ENCODE results near the gene SLC51A. TPM values are rescaled to one million over a fixed set of nuclear protein-coding genes. Genes with fewer than 3 reads are reported as not detected.
"Not testable (repeated sequence)": the region's sequence is repeated elsewhere in the genome, so short reads cannot be mapped to it uniquely, and the experiment has no call there.

SLC51A gene
- total RNA-seq, 2 experiments from 2014 or later: not detected

DNA sequence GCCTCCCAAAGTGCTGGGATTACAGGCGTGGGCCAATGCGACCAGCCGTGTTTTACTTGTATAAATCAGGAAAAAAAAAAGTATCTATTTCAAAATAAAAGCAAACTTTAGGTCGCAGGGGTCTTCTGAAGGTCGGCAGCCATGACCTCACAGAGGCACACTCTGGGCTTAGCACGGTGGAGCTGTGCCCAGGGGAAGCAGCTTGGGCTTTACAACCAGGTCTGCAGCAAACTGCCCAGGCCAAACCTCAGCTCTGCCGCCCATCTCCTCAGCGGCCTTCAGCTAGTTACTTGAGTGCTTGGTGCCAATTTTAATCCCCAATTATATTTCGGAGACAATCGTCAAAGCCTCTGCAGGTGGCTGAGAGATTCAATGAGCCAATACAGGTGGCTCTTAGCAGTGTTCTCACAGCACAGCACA, 35.2 kb upstream of the SLC51A start:
- no peaks in the 10 kb centered on the region for H4K20me1 ChIP-seq (ENCODE audit: insufficient read depth, low read length)
- ChIA-PET CTCF (ENCODE audit: unreplicated experiment) (no interaction called here), POLR2A (interaction anchor here (0.7 to 3.1 kb wide), 2 partner anchors 69 to 108 kb away, joined by 4 to 11 read pairs; no protein-coding TSS in a partner anchor)
- H3K79me2 ChIP-seq (ENCODE audit: insufficient read depth, low read depth, low read length): no peaks in the 10 kb centered on the region
- peak overlapping the region; percentile 34; the same call in 1 of the 2 replicates for H2AFZ ChIP-seq (ENCODE audit: low read length)
- BruUV-seq (replicated peaks): no TSS peak
- no peaks in the 10 kb centered on the region for H3K9me3 ChIP-seq (ENCODE audit: low read length)
- no peaks in the 10 kb centered on the region for H3K9me2 ChIP-seq (ENCODE audit: insufficient read depth, low read length)
- no peak overlapping the region for H3K4me2 ChIP-seq (ENCODE audit: low read length)
- no peaks in the 10 kb centered on the region for H3K36me3 ChIP-seq (ENCODE audit: insufficient read depth, low read length)
- peaks cover 21% of the 10 kb centered on the region for H3K4me1 ChIP-seq (ENCODE audit: insufficient read depth, low read length, poor library complexity, severe bottlenecking)
- intact Hi-C loops (cut with micrococcal nuclease; ENCODE audit: unreplicated experiment): no loop called here
- no peak overlapping the region for H3K4me3 ChIP-seq (ENCODE audit: low read depth, low read length, poor library complexity, severe bottlenecking)
- H3K27ac ChIP-seq (ENCODE audit: low read depth, low read length, poor library complexity, severe bottlenecking): no peak overlapping the region
- no peak for DNase-seq (ENCODE audit: low spot score)
- TF ChIP-seq EZH2phosphoT487 (IDR thresholded peaks at IDR 0.05; ENCODE audit: borderline replicate concordance, low read depth, low read length) (no peak), CTCF (conservative IDR thresholded peaks at IDR 0.05; ENCODE audit: low read length) (no peak)

GRCh38 chr3:196184169-196184432, 32.2 kb upstream of the SLC51A start:
- H3K79me2 ChIP-seq (ENCODE audit: insufficient read depth, low read depth, low read length); H3K9me2 ChIP-seq (ENCODE audit: insufficient read depth, low read length); POLR2A ChIA-PET; H3K4me2 ChIP-seq (ENCODE audit: low read length); H3K4me3 ChIP-seq (ENCODE audit: low read depth, low read length, poor library complexity, severe bottlenecking); DNase-seq (ENCODE audit: low spot score); H3K27ac ChIP-seq (ENCODE audit: low read depth, low read length, poor library complexity, severe bottlenecking); H4K20me1 ChIP-seq (ENCODE audit: insufficient read depth, low read length); H3K9me3 ChIP-seq (ENCODE audit: low read length); intact Hi-C loops (cut with micrococcal nuclease; ENCODE audit: unreplicated experiment); BruUV-seq (replicated peaks); H3K36me3 ChIP-seq (ENCODE audit: insufficient read depth, low read length); CTCF ChIA-PET (ENCODE audit: unreplicated experiment); H2AFZ ChIP-seq (ENCODE audit: low read length): not testable (repeated sequence)
- H3K4me1 ChIP-seq (ENCODE audit: insufficient read depth, low read length, poor library complexity, severe bottlenecking): peaks cover 33% of the 10 kb centered on the region

- Histone ChIP-seq H3K27ac (ENCODE audit: low read depth, low read length, poor library complexity, severe bottlenecking) (no peak overlapping the region), H3K9me3 (ENCODE audit: low read length) (no peaks in the 10 kb centered on the region), H3K79me2 (ENCODE audit: insufficient read depth, low read depth, low read length) (no peaks in the 10 kb centered on the region), H3K9me2 (ENCODE audit: insufficient read depth, low read length) (no peaks in the 10 kb centered on the region), H3K4me1 (ENCODE audit: insufficient read depth, low read length, poor library complexity, severe bottlenecking) (peaks cover 25% of the 10 kb centered on the region), H2AFZ (ENCODE audit: low read length) (no peak overlapping the region), H3K4me2 (ENCODE audit: low read length) (no peak overlapping the region), H4K20me1 (ENCODE audit: insufficient read depth, low read length) (no peaks in the 10 kb centered on the region), H3K4me3 (ENCODE audit: low read depth, low read length, poor library complexity, severe bottlenecking) (no peak overlapping the region), H3K36me3 (ENCODE audit: insufficient read depth, low read length) (no peaks in the 10 kb centered on the region)
- TF ChIP-seq CTCF (conservative IDR thresholded peaks at IDR 0.05; ENCODE audit: low read length) (no peak), EZH2phosphoT487 (IDR thresholded peaks at IDR 0.05; ENCODE audit: borderline replicate concordance, low read depth, low read length) (no peak)
- intact Hi-C loops (cut with micrococcal nuclease; ENCODE audit: unreplicated experiment): no loop called here
- POLR2A ChIA-PET: interaction anchor here (0.6 kb wide), 1 partner anchor 342 kb away, joined by 3 read pairs; no protein-coding TSS in a partner anchor
- CTCF ChIA-PET (ENCODE audit: unreplicated experiment): interaction anchor here (0.5 kb wide), 1 partner anchor 764 kb away, joined by 3 read pairs; no protein-coding TSS in a partner anchor
- no TSS peak for BruUV-seq (replicated peaks)
- DNase-seq (ENCODE audit: low spot score): no peak
Measured at GRCh38 chr3:196184881-196185280, 31.5 kb upstream of the SLC51A start.

Measured in OCI-LY7 (cell line).